HG03064 (cell line): ENCODE data around the gene SYCP2L.
A peak's percentile ranks its signal among the peaks of the same experiment; 100 is the strongest.
"Not testable (repeated sequence)": the region's sequence is repeated elsewhere in the genome, so short reads cannot be mapped to it uniquely, and the experiment has no call there.

Source experiments
- ATAC-seq: cut with Tn5 transposase; IDR thresholded peaks from one replicate; pipeline ENCODE4 v1.9.1; 2021; ENCODE audit warnings: low read depth; ENCODE audit not compliant: unreplicated experiment

Gene SYCP2L

GRCh38 chr6:10886691-10887502 is at the start of gene SYCP2L:
SYCP2L (plus strand) TSS chr6:10887052; CDS start chr6:10887127, 75 bp downstream.
- peak; percentile 42 for ATAC-seq

DNA sequence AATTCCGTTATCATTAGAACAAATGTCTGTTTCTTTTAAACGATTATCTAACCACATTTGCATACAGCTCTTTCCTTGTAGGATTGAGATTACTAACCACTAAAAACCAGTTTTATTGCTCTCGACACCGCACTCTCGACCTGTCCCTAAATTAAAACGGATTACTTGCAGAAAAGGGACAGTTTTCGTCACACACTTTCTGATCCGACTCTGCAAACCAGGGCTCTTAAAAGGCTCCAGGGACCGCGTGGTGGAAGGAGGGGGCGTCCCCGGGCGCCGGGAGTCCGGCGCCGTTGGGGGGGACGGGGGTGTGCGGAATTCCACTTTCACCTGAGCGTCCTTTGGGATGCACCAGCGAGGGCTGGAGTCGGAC is 49.2 kb upstream of the SYCP2L start:
- ATAC-seq, result no peak

GRCh38 chr6:10837995-10838793 is 48.7 kb upstream of the SYCP2L start, which contains the start of gene MAK:
MAK (minus strand) TSS chr6:10838539; CDS start chr6:10830648, 7,891 bp downstream.
- ATAC-seq, result peak; percentile 83

DNA sequence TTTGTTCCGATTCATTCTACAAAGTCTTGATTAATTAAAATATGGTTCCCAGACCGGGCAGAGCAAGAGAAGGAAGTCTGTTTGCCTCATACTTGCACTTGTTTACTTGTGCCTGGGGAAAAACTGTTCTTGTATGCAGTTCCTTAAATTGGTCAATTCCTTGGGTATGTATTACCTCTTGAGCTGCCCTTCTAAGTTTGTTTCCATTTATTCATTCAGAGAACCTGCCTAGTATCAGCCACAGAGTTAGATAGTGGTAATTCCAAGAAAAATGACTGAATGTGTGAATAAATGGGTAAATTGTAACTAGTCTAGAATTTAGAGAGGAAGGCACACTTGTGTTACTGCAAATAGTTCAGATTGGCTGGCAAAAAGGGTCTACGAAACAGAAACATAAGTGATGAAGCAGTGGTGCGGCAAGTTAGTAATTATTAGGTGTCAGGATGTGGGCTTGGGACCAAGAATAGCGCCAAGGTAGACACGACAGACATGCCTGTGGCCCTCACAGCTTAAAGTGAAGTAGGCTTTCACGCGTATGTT is 48.0 kb upstream of the SYCP2L start:
- peak; percentile 77 for ATAC-seq

- ATAC-seq, result no peak
Observed at GRCh38 chr6:10843554-10843953, 43.3 kb upstream of the SYCP2L start.

DNA sequence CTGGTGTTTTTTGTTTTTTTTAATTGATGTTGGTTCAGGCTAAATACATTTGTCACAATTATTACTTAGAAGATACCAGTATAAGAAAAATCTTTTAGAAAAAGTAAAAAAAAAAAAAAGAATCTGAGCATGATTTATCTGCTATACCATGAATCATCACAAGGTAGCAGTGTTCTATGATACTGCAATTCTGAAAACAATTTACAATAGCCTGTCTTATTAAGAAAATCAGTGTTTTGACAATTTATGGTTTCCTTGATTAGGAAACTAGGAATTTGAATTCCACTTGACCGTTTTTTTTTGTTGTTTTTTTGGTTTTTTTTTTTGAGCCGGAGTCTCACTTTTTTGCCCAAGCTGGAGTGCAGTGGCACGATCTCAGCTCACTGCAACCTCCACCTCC is 39.2 kb upstream of the SYCP2L start:
- ATAC-seq, result no peak

- ATAC-seq, result no peak
Observed at GRCh38 chr6:10849901-10850300, 37.0 kb upstream of the SYCP2L start.

DNA sequence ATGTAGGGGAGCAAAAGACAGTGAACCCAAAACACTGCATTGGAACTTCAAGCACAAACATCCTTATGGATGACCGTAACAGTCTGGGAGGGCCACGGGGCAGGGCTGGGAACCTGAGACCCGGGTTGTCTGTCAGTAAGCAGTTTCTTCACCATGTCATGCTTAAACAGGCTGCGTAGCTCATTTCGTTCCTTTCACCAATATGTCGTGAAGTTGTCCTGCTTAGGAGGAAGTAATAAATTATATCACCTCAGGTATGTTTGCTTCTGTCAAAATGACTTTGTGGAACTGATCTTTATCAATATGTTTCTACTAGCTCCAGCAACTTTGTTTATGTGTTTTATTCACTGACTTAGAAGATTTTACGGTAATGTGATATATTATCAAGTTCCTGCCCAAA is 36.1 kb upstream of the SYCP2L start:
- no peak for ATAC-seq

GRCh38 chr6:10852361-10852960 is 34.4 kb upstream of the SYCP2L start:
- ATAC-seq, result no peak

DNA sequence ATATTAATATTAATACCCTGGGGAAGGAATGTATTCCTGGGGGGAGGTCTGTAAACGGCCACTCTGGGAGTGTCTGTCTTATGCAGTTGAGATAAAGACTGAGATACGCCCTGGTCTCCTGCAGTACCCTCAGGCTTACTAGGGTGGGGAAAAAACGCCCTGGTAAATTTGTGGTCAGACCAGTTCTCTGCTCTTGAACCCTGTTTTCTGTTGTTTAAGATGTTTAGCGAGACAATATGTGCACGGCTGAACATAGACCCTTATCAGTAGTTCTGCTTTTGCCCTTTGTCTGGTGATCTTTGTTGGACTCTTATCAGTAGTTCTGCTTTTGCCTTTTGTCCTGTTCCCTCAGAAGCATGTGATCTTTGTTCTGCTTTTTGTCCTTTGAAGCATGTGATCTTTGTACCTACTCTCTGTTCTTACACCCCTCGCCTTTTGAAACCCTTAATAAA is 33.0 kb upstream of the SYCP2L start:
- not testable (repeated sequence) for ATAC-seq

DNA sequence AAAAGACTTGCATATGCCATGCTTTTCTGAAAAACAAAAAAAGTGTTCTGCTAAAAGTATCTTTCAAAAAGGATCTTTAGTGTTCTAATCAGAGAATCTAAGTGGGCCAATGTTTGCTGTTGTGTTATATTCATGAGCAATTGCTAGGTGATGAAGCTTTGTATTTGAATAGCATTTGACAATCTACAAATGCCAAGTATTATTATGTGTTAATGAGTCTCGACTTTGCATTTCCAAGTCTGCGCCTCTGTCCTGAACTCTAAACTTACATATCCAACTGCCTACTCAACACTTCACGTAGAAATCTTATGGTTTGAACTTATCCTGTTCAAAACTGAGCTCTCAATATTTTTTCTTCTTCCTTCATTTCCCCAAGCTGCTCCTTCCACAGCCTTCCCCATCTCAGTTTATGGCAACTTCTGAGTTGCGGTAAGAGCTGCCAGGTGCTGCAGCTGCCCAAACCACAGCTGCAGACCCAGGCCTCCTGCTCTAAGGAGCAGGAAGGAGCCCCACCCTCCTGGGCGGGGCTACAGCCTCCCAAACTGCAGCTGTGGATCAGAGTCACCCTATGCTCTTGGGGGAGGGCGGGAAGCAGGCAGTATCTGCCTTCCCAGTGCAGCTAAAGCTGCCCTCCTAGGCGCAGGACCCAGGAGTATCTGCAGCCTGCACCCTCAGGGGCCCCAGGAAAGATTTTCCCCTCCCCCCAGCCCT is 31.8 kb upstream of the SYCP2L start:
- ATAC-seq, result no peak

DNA sequence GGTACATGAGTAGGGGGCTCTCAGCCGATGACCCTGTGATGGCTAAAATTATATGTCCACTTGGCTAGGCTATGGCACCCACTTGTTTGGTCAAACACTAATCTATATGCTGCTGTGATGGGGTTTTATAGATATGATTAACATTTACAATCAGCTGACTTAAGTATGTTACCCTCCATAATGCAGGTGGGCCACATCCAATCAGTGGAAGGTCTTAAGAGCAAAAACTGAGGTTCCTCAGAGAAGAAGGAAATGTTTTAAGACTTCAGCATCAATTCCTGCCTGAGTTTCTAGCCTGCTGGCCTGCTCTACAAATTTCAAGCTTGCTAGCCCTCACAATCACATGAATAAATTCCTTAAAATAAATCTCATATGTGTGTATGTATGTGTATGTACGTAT is 29.6 kb upstream of the SYCP2L start:
- no peak for ATAC-seq

DNA sequence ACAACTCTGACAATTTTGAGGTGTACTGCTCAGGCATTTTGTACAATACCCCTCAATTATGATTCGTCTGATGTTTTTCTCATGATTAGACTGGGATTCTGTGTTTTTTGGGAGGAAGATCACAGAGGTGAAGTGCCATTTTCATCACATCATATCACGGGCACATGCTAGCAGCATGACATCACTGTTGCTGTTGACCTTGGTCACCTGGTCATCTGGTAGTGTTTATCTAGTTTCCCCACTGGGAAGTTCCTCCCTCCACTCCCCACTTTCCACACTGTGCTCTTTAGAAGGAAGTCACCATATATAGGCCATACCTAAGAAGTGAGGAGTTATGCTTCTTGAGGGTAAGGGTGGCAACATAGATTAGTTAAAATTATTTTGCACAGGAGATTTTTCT is 25.8 kb upstream of the SYCP2L start:
- no peak for ATAC-seq

GRCh38 chr6:10862361-10862760 is 24.5 kb upstream of the SYCP2L start:
- no peak for ATAC-seq

DNA sequence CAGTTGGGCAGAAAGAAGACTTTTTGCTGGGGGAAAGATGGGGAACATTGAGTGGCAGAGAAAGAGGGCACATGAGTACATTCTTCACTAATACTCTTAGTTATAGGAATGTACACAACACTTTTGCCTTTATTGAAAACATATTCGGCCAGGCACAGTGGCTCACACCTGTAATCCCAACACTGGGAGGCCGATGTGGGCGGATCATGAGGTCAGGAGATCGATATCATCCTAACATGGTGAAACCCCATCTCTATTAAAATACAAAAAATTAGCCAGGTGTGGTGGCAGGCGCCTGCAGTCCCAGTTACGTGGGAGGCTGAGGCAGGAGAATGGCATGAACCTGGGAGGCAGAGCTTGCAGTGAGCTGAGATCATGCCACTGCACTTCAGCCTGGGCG is 23.8 kb upstream of the SYCP2L start:
- ATAC-seq, result not testable (repeated sequence)

- ATAC-seq, result not testable (repeated sequence)
Observed at GRCh38 chr6:10866709-10867108, 20.1 kb upstream of the SYCP2L start.

GRCh38 chr6:10867952-10868351 is 18.9 kb upstream of the SYCP2L start:
- no peak for ATAC-seq

DNA sequence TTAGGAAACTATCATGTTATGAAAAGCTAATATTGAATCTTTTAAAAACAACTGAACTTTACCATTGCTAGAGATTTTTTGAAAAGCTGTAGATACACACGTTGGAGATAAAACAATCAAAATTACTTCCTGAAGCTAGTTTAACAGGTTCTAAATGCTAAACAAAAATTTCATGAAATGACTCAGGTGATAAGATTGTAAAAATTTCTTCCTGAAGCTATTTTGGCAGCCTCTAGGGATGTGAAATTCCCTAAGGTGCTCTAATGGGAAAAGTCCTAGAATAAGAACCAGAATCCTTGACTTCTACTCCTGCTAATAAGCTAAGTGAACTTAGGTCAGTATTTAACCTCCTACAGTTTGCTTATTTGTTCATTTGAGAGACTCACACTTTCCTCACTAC is 13.5 kb upstream of the SYCP2L start:
- ATAC-seq, result no peak

DNA sequence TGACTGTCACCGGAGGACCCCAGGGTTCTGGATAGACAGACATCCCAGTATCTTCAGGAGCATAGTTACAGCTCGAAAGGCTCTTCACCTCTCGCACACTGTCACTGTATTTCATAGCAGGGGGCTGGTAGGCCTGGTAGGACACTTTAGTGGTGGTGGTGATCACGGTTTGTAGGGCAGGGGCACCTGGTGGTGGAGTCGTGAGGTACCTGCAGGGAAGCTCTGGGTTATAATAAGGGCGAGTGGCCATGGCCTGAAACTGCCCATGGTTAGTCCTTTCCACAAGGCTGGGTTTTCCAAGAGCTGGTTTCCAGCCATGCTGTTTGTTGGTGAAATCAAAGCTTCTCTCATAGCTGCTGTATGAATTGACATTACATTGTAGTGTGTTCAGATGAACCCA is 12.6 kb upstream of the SYCP2L start:
- ATAC-seq, result no peak

DNA sequence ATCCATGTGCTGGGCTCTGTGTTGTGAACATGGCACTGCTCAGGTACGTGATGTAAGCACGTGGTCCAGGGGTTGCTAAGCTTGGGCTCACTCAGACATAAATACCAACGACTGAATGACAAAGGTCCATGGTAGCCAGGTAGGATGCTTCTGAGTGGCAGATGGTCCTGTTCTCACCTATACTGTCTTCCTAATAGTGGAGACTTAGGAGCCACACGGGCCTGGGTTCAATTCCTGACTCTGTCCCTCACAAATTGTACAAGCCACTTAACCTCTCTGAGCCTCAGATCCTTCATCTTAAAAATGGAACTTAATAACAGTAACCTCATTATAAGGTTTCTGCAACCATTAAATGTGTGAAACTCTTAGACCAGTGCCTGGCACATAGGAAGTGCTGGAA is 11.8 kb upstream of the SYCP2L start:
- ATAC-seq, result no peak
